Measurements from ENCODE around the gene PPP6C. TPM values are rescaled to one million over a fixed set of nuclear protein-coding genes. Genes with fewer than 3 reads are reported as not detected.
"Not testable (repeated sequence)": the region's sequence is repeated elsewhere in the genome, so short reads cannot be mapped to it uniquely, and the experiment has no call there.

PPP6C gene
- polyA plus RNA-seq (2013, experiment 1 of 2; ENCODE audit: insufficient read length), result 47.7 TPM
- 52.0 TPM for polyA plus RNA-seq (2013, experiment 2 of 2; ENCODE audit: insufficient read length)

DNA sequence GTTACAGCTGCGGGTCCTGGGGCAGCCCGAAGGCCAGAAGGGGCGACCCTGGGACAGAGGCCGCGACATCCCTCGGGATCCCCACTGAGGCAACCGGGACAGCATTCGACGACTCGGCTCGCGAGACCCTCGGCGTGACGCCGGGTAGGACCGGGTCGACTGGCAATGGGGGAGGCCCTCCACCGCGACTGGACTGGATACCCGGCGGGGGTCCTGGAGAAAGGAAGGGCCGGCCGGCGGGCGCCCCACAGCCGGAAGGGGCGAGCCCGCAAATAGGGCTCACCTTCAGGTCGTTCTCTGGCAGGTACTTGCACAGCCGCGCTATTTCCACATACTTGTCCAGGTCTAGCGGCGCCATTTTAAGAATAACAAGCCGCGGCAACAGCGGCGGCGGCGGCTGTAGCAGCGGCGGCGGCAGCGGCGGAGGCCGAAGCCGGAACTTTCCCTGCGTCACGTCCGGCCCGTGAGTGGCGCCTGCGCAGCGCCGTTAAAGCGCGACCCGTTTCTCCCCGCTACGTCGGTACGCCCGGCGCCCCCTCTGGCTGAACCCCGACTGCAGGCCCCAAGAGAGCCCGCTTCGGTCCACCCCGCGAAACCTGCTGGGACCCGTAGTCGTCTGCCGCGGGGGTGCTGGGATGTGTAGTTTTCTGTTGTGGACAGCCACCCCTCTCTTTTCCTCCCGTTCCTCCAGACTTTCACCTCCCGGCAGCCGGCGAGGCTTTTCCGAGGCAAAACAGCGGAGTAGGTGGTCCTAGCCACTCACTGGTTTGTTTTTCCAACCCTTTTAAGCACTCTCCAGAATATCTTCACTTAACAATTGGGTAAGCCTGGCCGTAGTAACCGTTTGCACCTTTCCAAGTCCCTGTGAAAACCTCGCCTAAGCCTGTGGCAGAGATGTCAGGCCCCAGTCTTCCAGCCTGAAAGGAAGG, at the start of gene PPP6C:
Gene PPP6C (minus strand): TSS at position 443 of the 929 bp plus-strand sequence. CDS start 85 bp downstream, at position 358.
- DNase-seq, result peak; percentile 95

DNA sequence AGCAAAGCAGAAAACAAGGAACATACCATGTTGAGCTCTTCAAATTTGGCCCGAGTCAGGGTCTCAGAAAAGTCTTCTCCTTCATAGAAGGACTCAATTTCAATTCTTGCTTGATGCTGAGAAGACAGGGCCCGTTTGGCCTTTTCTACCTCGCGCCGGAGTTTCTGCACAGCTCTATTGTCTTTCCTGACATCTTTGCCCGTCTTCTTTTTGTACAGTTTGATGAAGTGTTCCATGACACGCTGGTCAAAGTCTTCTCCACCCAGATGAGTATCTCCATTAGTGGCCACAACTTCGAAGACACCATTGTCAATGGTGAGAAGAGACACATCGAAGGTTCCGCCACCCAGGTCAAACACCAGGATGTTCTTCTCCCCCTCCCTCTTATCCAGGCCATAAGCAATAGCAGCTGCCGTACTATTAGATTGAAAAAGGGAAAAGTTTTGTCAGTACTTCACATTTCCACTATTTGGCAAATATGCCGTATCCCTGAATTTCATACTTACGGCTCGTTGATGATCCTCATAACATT, 49.4 kb upstream of the PPP6C start:
- DNase-seq, result no peak

- no peak for DNase-seq
Observed at GRCh38 chr9:125238127-125238914, 48.7 kb upstream of the PPP6C start.

DNA sequence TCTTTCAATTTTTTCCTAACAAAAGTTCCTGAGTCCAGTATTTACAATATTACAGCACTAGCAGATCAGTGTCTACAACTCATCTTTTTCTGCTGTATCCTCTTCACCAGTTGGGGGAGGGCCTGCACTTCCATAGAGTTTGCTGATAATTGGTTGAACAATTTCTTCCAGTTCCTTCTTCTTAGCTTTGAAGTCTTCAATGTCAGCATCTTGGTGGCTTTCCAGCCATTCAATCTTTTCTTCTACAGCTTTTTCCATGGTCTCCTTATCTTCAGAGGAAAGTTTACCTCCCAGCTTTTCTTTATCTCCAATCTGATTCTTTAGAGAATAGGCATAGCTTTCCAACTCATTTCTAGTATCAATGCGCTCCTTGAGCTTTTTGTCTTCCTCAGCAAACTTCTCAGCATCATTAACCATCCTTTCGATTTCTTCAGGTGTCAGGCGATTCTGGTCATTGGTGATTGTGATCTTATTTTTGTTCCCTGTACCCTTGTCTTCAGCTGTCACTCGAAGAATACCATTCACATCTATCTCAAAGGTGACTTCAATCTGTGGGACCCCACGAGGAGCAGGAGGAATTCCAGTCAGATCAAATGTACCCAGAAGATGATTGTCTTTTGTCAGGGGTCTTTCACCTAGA, 47.0 kb upstream of the PPP6C start:
- not testable (repeated sequence) for DNase-seq

DNA sequence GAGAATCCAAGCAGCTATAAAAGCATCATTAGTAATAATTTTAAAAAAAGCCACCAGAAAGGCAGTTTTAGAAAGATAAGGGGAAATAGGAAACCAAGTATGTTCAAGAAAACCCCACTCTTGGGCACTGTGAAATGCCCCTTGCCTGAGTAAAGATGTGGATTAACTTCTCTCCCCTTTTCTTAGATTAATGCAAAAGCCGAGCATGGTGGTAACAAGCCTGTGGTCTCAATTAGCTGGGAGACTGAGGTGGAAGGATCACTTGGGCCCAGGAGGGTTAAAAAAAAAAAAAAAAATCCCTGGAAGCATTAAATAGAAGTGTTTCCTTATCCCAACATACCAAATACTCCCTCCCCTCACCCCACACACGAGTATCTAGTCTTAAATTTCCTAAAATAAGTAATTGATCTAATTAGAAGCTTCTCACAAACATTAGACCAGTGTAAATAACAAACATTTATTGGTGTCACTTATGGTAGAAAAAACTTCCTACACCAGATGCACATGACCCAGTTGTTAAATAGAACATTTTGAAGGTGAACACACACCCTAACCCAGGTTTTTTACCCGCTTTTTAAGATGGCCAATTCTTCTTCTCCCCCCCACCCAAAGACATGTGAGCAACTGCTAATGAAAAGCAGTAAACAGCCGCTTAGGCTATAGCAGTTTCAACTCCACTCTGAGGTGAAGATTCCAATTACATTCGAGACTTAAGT, 46.4 kb upstream of the PPP6C start:
- no peak for DNase-seq

- DNase-seq, result not testable (repeated sequence)
Observed at GRCh38 chr9:125234099-125234498, 44.5 kb upstream of the PPP6C start.

GRCh38 chr9:125233678-125234077, 44.1 kb upstream of the PPP6C start:
- DNase-seq, result peak; percentile 98

DNA sequence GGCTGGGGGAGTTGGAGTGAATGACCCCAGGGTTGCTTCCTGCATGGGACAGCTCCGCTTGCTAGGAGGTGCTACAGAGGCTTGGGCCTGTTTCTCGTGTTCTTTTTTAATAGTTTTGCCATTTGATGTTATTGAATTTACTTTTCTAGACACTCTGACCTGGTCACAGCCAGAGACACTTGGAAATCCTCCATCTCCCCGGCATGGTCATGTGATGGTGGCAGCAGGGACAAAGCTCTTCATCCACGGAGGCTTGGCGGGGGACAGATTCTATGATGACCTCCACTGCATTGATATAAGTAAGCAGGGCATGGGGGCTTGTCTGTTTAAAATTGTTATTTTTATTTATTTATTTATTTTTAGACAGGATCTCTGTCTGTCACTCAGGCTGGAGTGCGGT, 38.2 kb upstream of the PPP6C start:
- no peak for DNase-seq

DNA sequence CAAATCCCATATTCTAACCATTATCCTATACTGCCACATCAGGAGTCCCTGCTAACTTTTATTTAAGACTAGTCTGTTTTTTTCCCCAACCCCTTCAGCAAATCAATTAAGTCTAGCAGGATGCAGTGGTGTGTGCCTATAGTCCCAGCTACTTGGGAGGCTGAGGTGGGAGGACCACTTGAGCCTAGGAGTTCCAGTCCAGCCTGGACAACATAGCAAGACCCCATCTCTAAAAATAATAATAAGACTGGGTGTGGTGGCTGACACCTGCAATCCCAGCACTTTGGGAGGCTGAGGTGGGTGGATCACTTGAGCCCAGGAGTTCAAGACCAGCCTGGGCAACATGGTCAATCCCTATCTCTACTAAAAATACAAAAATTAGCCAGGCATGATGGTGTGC, 35.3 kb upstream of the PPP6C start:
- not testable (repeated sequence) for DNase-seq

GRCh38 chr9:125218621-125219020, 29.0 kb upstream of the PPP6C start:
- no peak for DNase-seq

DNA sequence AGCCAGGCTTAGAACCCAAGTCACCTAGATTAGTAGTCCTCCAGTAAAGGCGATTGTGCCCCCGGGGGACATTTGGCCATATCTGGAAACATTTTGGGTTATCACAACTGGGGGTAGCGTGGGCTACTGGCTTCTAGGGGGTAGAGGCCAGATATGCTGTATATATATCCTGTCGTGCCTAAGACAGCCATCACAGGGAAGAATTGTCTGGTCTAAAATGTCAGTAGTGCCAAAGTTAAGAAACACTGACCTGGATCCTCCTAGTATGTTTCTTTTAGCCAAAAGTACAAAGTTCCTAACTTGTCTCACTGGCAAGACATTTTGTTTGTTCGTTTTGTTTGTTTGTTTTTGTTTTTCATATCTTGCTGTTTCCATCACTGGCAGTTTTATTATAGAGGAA, 24.6 kb upstream of the PPP6C start:
- DNase-seq, result no peak

GRCh38 chr9:125204477-125204876, 14.9 kb upstream of the PPP6C start:
- no peak for DNase-seq

DNA sequence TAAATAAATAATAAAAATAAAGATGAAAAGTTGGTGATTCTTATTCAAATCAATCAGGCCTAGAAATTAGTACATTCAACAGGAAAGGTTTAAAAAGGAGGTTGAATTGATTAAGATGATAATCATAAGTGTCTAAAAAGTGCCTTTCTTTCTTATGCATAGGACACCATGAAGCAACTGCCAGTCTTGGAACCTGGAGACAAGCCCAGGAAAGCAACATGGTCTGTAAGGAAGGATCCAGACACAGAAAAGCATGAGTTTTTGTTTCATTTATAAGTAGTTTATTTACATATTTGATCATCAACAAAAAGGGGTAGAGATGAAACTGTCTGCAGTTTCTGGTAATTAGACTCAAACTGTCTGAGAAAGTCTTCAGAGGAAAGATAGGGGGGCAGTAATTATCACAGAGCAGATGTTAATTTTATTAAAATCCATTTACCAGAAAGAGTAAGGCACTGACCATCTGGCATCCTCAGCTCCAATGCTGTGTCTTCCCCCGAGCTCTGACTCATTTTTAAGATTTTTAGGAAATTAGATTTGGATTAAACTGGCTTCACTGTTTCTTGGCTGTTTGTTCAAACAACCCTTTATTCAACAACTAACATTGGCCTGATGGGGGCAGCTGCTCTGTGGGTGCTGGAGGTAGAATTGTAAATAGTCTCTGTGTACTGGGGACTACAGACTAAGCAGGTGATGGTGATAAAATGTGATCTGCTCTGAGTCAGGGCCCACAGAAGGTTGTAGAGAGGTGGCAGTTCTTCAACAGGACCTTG, 13.4 kb upstream of the PPP6C start:
- no peak for DNase-seq

DNA sequence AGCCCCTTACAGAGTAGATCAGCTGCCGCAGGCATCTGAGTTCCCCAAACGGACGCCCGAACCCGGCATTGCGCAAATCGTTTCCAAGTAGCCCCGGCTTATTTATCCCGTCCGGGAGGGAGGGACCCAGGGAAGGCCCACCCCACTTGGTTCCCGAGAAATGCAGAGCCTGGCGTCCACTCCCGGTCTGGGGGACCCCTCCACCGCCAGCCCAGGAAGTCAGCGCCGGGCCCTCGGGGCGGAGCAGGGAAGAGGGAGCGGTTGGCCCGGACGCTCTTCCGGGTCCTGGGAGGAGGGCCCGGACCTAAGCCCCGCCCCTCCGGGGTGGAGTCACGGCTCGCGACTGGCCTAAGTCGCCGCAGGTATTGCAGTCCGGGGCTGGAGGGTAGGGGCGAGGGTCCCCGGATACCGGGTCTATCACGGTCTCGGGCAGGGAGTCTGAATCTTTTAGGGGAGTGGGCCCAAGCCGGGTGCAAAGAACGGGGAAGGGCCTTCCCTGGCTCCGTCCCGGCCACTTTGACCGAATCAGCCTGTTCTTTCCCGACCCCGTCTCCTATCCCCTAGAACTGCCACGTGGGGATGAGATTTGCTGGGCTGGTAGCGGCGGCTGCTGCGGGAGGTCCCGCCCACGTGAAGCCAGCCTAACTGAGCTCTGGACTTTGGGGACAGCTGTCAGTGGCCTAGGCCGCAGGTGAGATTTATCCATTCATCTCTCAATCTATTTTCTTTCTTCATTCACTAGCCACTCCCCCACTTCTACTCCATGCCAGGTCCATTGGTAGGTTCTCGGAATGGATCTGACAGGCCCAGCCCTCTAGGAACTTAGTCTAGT, 10.8 kb upstream of the PPP6C start, which contains the start of gene RABEPK:
Gene RABEPK (plus strand): TSS at position 327 of the 832 bp plus-strand sequence. CDS start 2,472 bp downstream, outside the sequence.
- DNase-seq, result peak; percentile 94

DNA sequence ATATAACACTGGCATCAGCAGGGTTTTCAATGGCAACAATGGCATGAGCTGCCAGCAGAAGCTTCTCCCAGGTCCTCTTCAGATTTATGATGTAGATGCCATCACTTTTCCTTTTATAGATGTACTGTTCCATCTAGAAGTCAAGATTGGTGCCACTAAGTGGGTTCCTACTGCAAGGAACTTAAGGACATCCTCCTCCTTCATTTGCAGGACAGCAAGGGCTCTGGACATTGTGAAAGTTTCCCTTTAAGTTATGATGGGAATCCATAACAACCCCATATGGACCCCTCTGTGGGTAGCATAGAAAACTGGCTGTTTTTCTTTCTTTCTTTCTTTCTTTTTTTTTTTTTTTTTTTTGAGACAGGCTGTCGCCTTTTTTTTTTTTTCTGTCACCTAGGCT, 6.0 kb upstream of the PPP6C start:
- DNase-seq, result not testable (repeated sequence)

GRCh38 chr9:125194466-125194865, 4.9 kb upstream of the PPP6C start:
- not testable (repeated sequence) for DNase-seq

DNA sequence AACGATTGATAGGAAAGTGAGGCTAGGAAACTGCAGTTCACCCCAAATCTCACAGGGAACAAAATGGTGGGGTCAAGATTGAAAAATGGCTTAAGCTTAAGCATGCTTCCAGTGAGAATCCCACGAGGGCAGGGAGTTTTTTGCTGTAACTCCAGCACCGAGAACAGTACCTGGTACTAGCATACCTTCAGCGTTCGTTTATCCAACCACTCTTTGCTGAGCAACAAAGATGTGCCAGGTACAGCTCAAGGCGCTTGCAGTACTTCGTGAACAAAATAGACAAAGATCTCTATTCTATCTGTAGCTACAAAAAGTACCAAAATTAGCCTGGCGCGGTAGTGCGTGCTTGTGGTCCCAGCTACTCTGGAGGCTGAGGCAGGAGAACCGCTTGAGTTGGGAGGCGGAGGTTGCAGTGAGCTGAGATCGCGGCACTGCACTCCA, 778 bp upstream of the PPP6C start:
- no peak for DNase-seq

GRCh38 chr9:125189011-125189360, 617 bp downstream of the PPP6C start:
- no peak for DNase-seq

DNA sequence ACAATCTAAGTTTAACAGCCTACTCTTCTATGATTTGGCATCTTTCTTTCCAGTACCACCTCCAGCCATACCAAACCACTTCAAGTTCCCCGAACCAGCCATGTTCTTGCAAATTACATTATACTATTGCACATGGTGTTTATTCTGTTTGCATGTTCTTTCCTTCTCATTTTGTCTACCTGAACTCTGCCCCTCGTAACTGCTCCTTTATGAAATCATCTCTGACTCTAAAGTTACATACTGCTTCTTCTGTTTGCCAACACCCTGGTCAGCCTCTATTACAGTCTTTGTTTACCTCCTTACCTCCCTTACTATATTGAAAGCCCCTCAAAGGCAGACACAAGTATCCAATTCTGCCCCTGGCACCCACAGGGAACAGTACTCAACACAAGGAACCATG, 6.0 kb downstream of the PPP6C start:
- DNase-seq, result no peak

DNA sequence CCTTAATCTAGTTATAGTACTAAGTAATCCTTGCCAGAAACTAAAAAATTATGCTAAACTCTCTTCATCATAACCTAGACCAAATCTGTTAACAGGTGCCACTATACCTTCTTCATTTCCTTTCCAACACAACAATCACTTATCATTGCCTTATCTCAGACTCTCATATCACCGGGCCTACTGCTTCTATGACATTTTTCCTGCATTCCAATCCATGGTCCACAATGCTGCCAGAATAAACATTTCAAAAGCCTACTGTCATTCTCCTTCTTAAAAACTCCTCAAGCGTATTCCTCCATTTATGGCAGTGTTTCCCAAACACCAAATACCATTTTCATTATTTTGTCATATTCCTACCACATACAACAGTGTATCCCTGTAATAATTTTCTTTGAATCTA, 6.5 kb downstream of the PPP6C start:
- peak; percentile 76 for DNase-seq
